ENCODE results near the gene ATP11B.

- TF ChIP-seq, protein P1, sequence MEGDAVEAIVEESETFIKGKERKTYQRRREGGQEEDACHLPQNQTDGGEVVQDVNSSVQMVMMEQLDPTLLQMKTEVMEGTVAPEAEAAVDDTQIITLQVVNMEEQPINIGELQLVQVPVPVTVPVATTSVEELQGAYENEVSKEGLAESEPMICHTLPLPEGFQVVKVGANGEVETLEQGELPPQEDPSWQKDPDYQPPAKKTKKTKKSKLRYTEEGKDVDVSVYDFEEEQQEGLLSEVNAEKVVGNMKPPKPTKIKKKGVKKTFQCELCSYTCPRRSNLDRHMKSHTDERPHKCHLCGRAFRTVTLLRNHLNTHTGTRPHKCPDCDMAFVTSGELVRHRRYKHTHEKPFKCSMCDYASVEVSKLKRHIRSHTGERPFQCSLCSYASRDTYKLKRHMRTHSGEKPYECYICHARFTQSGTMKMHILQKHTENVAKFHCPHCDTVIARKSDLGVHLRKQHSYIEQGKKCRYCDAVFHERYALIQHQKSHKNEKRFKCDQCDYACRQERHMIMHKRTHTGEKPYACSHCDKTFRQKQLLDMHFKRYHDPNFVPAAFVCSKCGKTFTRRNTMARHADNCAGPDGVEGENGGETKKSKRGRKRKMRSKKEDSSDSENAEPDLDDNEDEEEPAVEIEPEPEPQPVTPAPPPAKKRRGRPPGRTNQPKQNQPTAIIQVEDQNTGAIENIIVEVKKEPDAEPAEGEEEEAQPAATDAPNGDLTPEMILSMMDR (conservative IDR thresholded peaks at IDR 0.05; ENCODE audit: low read depth, low read length), result no peak
- TF ChIP-seq EZH2 (IDR thresholded peaks at IDR 0.05; ENCODE audit: borderline replicate concordance, low read depth, low read length, poor library complexity, severe bottlenecking), result no peak
These were observed 103.2 kb downstream of the ATP11B start for GRCh38 chr3:182896553-182896952.

Data from A673 (cell line).